ENCODE data around the gene KRT28.

The KRT28 gene

GRCh38 chr17:40839194-40839593 lies 39.4 kb upstream of the KRT28 start:
- CTCF ChIA-PET, result interaction anchor here (1.0 to 1.1 kb wide), 3 partner anchors 17 to 824 kb away, joined by 3 to 6 read pairs (median 4); no protein-coding TSS in a partner anchor
- POLR2A ChIA-PET, result no interaction called here
- peaks cover 0 to 17% of the 10 kb centered on the region in 2 experiments for H3K36me3 ChIP-seq (ENCODE audit: control insufficient read depth in 2 of 2, insufficient read depth in 1 of 2, low read length in 2 of 2)
- no peak overlapping the region for H3K27ac ChIP-seq (ENCODE audit: extremely low read depth, low read depth, low read length)
- H3K4me3 ChIP-seq (ENCODE audit: low read depth, low read length), result no peak overlapping the region
- no peaks in the 10 kb centered on the region for H3K9me3 ChIP-seq (ENCODE audit: control insufficient read depth, insufficient read depth, low read depth, low read length)
- H3K4me1 ChIP-seq (ENCODE audit: control insufficient read depth, insufficient read depth, low read length), result no peaks in the 10 kb centered on the region
- TF ChIP-seq, protein P1, sequence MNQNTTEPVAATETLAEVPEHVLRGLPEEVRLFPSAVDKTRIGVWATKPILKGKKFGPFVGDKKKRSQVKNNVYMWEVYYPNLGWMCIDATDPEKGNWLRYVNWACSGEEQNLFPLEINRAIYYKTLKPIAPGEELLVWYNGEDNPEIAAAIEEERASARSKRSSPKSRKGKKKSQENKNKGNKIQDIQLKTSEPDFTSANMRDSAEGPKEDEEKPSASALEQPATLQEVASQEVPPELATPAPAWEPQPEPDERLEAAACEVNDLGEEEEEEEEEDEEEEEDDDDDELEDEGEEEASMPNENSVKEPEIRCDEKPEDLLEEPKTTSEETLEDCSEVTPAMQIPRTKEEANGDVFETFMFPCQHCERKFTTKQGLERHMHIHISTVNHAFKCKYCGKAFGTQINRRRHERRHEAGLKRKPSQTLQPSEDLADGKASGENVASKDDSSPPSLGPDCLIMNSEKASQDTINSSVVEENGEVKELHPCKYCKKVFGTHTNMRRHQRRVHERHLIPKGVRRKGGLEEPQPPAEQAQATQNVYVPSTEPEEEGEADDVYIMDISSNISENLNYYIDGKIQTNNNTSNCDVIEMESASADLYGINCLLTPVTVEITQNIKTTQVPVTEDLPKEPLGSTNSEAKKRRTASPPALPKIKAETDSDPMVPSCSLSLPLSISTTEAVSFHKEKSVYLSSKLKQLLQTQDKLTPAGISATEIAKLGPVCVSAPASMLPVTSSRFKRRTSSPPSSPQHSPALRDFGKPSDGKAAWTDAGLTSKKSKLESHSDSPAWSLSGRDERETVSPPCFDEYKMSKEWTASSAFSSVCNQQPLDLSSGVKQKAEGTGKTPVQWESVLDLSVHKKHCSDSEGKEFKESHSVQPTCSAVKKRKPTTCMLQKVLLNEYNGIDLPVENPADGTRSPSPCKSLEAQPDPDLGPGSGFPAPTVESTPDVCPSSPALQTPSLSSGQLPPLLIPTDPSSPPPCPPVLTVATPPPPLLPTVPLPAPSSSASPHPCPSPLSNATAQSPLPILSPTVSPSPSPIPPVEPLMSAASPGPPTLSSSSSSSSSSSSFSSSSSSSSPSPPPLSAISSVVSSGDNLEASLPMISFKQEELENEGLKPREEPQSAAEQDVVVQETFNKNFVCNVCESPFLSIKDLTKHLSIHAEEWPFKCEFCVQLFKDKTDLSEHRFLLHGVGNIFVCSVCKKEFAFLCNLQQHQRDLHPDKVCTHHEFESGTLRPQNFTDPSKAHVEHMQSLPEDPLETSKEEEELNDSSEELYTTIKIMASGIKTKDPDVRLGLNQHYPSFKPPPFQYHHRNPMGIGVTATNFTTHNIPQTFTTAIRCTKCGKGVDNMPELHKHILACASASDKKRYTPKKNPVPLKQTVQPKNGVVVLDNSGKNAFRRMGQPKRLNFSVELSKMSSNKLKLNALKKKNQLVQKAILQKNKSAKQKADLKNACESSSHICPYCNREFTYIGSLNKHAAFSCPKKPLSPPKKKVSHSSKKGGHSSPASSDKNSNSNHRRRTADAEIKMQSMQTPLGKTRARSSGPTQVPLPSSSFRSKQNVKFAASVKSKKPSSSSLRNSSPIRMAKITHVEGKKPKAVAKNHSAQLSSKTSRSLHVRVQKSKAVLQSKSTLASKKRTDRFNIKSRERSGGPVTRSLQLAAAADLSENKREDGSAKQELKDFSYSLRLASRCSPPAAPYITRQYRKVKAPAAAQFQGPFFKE (tag by site-specific recombination; IDR thresholded peaks at IDR 0.05; ENCODE audit: borderline replicate concordance), result no peak
- no peak for TF ChIP-seq ZNF645 (tag by site-specific recombination; IDR thresholded peaks at IDR 0.05)
- no peak for TF ChIP-seq ZNF214 (tag by site-specific recombination; IDR thresholded peaks at IDR 0.05; ENCODE audit: borderline replicate concordance)
- TF ChIP-seq PRDM6 (tag by site-specific recombination; IDR thresholded peaks at IDR 0.05), result no peak
- no peak for TF ChIP-seq ZNF426 (tag by site-specific recombination; IDR thresholded peaks at IDR 0.05)
- TF ChIP-seq ZNF211 (tag by site-specific recombination; IDR thresholded peaks at IDR 0.05; ENCODE audit: low read depth), result no peak
- TF ChIP-seq ZNF404 (tag by site-specific recombination; IDR thresholded peaks at IDR 0.05), result no peak
- no peak for TF ChIP-seq ATF2 (tag by site-specific recombination; IDR thresholded peaks at IDR 0.05; ENCODE audit: low read depth)
- no peak for TF ChIP-seq ZNF157 (tag by site-specific recombination; IDR thresholded peaks at IDR 0.05)
- no peak for TF ChIP-seq IKZF3 (tag by site-specific recombination; IDR thresholded peaks at IDR 0.05)
- no peak for TF ChIP-seq MYNN (tag by site-specific recombination; IDR thresholded peaks at IDR 0.05; ENCODE audit: borderline replicate concordance)
- TF ChIP-seq REST (tag by site-specific recombination; IDR thresholded peaks at IDR 0.05), result no peak
- TF ChIP-seq ZNF239 (tag by site-specific recombination; IDR thresholded peaks at IDR 0.05), result no peak
- no peak for TF ChIP-seq ZNF704 (tag by site-specific recombination; IDR thresholded peaks at IDR 0.05)
- TF ChIP-seq ZBTB48 (tag by site-specific recombination; IDR thresholded peaks at IDR 0.05), result no peak
- TF ChIP-seq PRDM10 (tag by site-specific recombination; IDR thresholded peaks at IDR 0.05), result no peak
